ENCODE measurements around the gene DGCR8. TPM values are rescaled to one million over a fixed set of nuclear protein-coding genes. Genes with fewer than 3 reads are reported as not detected.

Gene DGCR8
- 36.0 and 36.3 TPM in 2 replicates for total RNA-seq

GRCh38 chr22:20079745-20080444, at the start of gene DGCR8:
Gene DGCR8 (plus strand): TSS chr22:20080241. CDS start chr22:20085964, 5,723 bp downstream.

DNA sequence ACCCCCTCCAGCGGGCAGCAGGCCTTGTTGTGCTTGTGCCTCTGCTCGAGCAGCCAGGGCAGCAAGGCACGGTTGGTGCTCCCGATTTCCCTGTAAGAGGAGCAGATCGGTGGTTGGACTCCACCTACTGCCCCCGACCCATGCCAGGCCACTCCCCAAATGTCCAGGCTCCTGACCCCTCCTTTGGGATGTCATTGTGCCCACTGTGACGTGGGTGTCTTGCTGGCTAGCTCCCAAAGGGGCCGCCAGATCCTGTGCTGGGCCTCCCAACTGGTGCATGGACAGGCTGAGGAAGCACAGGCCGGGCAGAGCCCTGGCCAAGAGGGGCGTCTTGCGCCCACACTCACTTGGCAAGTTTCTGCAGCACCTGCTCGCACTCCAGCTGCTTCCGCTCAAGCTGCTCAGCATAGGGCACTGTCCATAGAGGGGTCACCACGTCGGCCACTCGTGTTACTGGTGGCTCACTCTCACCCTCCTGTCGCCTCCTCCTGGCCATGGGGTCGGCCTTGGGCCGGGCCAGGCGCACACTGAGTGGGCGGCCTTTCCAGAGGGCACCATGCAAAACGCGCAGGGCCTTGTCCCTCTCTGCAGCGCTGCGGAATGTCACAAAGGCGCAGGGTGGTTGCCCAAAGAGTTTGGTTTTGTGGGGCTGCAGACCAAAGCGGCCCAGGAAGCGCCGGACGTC, 35.8 kb downstream of the DGCR8 start, which contains the start of gene RANBP1:
TSS of gene RANBP1 (plus strand) at position 414 of the 685 bp plus-strand sequence. CDS start at position 495, 81 bp downstream.

DNA sequence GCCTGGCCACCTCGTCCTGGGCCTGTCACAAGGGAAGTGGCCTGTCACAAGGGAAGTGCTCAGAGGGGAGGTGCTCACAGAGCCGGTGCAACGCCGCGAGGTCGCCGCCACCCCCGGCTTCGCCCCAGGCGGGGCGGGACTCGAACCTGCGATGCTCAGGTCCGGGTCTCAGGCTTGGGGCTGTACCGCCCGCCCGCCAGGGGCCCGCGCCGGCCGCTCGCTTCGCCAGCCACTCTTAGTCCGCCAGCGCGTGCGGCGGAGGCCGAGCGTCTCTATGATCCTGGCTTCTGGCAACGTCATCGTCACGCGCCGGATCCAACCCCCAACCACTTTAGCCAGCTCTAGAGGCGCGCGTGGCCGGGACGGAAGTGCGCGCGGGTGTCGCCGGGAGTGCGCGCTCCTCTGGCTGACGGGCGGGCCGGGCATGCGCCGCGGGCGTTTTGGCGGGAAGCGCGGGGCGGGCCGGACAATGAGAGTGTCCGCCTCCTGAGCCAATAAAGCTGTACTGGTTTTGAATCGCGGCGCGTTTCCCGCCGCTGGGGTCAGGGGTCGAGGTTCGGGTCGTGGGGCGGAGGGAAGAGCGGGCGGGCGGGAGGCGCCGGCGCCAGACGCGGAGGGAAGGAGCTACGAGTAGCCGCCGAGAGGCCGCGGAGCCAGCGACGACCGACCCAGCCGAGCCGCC, 37.1 kb downstream of the DGCR8 start, which contains the start of gene TRMT2A:
TSS of gene TRMT2A (minus strand) at position 276 of the 682 bp plus-strand sequence. CDS start 320 bp downstream, outside the sequence.

GRCh38 chr22:20131597-20131858, 51.5 kb downstream of the DGCR8 start, which contains the start of gene ZDHHC8:
Gene ZDHHC8 (plus strand): TSS chr22:20131804. CDS start chr22:20131948, 144 bp downstream.

DNA sequence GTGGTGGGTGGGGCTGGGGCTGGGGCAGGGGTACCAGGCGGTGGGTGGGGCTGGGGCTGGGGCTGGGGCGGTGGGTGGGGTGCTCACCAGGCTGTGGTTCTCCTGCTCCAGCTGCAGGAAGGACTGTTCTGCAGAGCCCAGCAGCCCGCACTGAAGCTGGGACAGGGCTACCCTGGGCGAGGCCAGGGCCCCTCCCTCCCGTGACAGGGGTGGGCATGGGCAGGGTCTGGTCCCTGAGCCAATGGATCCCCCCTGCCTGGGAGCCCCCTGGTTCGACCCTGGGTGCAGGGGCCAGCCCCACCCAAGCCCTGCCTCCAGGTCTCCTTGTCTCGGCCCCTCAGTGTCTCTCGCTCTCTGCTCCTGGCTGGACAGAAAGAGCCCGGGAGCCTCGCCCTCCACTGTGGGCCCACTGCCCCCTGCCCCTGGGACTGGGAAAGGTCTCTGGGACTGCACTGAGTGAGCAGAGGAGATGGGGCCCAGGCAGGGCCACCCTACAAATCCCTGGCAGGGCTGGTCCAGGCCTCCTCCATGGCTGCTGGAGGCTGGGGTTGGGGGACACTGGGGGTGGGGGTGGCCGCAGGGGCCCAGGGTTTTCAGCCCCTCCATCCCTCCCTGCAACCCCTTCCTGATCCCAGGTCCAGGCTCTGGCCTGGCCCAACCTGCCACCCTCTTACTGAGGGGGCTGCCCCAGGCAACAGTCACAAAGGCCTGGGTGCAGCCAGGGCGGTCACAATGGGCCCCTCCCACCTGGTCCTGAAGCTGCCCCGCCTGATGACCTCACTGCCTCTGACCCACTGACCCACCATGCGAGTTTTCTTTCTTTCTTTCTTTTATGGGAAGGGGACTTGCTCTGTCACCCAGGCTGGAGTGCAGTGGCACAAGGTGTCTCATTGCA, 70.6 kb downstream of the DGCR8 start, which contains the start of gene CCDC188:
TSS of gene CCDC188 (minus strand) at position 675 of the 895 bp plus-strand sequence. CDS start at position 606, 69 bp downstream.

Small RNAs within 50 kb of the gene (small RNA-seq; reads per million reads assigned to genes)
- 108 reads per million, percentile 99 among the genes with 10 or more reads in this experiment for gene MIR185
- 0.19 reads per million for gene MIR6816
- not detected for gene RF00017
- not detected for gene RF00599

Other genes with a start within 250 kb of the DGCR8 start
- gene GNB1L, start 225.4 kb upstream of the DGCR8 start, total RNA-seq, result 4.2 and 6.9 TPM in 2 replicates
- gene RTL10, start 225.4 kb upstream of the DGCR8 start, total RNA-seq, result 24.8 and 29.7 TPM in 2 replicates
- gene COMT, start 138.5 kb upstream of the DGCR8 start, total RNA-seq, result 186 and 298 TPM in 2 replicates
- gene TXNRD2, start 138.4 kb upstream of the DGCR8 start, total RNA-seq, result 67.8 and 124 TPM in 2 replicates
- gene ARVCF, start 63.4 kb upstream of the DGCR8 start, total RNA-seq, result 95.7 and 108 TPM in 2 replicates
- gene TANGO2, start 59.1 kb upstream of the DGCR8 start, total RNA-seq, result 44.8 and 51.6 TPM in 2 replicates
- 187 and 231 TPM in 2 replicates for gene RANBP1, start 35.9 kb downstream of the DGCR8 start, total RNA-seq
- gene TRMT2A, start 37.0 kb downstream of the DGCR8 start, total RNA-seq, result 33.6 and 47.4 TPM in 2 replicates
- gene ZDHHC8, start 51.6 kb downstream of the DGCR8 start, total RNA-seq, result 18.9 and 19.7 TPM in 2 replicates
- 8.6 and 8.8 TPM in 2 replicates for gene CCDC188, start 70.8 kb downstream of the DGCR8 start, total RNA-seq
- gene RTN4R, start 188.1 kb downstream of the DGCR8 start, total RNA-seq, result 0.65 and 0.76 TPM in 2 replicates
- gene DGCR6L, start 239.8 kb downstream of the DGCR8 start, total RNA-seq, result 42.9 and 49.0 TPM in 2 replicates